Measurements from ENCODE around the gene HNF4A. TPM values are rescaled to one million over a fixed set of nuclear protein-coding genes. Genes with fewer than 3 reads are reported as not detected.
A peak's percentile ranks its signal among the peaks of the same experiment; 100 is the strongest.

HNF4A gene
- total and polyA plus RNA-seq, 2 of the 13 experiments (the other 11 are each of a cell fraction or from before 2014, with no cell fraction given) = 80.9 to 169 TPM

GRCh38 chr20:44355498-44356352 is at the start of gene HNF4A (continued):
- TF ChIP-seq ZBTB4 (CRISPR knock-in tag; IDR thresholded peaks at IDR 0.05; ENCODE audit: borderline replicate concordance) (peak; percentile 91; the same call in 1 of the 2 replicates), CREB1 (IDR thresholded peaks at IDR 0.05) (no peak), CREB1 (CRISPR knock-in tag; IDR thresholded peaks at IDR 0.05) (no peak), HHEX (CRISPR knock-in tag; IDR thresholded peaks at IDR 0.05) (no peak), ATF7-NPFF (CRISPR knock-in tag; IDR thresholded peaks at IDR 0.05; ENCODE audit: low read depth) (peak; percentile 35; the same call in 1 of the 2 replicates), DRAP1 (CRISPR knock-in tag; IDR thresholded peaks at IDR 0.05) (peak; percentile 97), ZNF747 (CRISPR knock-in tag; IDR thresholded peaks at IDR 0.05; ENCODE audit: borderline replicate concordance) (peak; percentile 92), ZFP41 (CRISPR knock-in tag; IDR thresholded peaks at IDR 0.05; ENCODE audit: borderline replicate concordance) (peak; percentile 26; the same call in 1 of the 2 replicates), CHCHD3 (CRISPR knock-in tag; IDR thresholded peaks at IDR 0.05) (no peak), ZBTB14 (CRISPR knock-in tag; IDR thresholded peaks at IDR 0.05) (peak; percentile 72), ZNF646 (CRISPR knock-in tag; IDR thresholded peaks at IDR 0.05) (peak; percentile 62), ZNF652 (CRISPR knock-in tag; IDR thresholded peaks at IDR 0.05; ENCODE audit: borderline replicate concordance, low read depth) (no peak), ZNF276 (CRISPR knock-in tag; IDR thresholded peaks at IDR 0.05; ENCODE audit: low read depth) (peak; percentile 75), MATR3 (CRISPR knock-in tag; IDR thresholded peaks at IDR 0.05) (no peak), ZBTB7B (CRISPR knock-in tag; IDR thresholded peaks at IDR 0.05) (peak; percentile 92)
